ENCODE data around the gene HAX1.

- TF ChIP-seq ZFP30 (CRISPR knock-in tag; IDR thresholded peaks at IDR 0.05) = no peak
- TF ChIP-seq ZNF8 (CRISPR knock-in tag; IDR thresholded peaks at IDR 0.05) = no peak
- TF ChIP-seq OSR1 (CRISPR knock-in tag; IDR thresholded peaks at IDR 0.05) = no peak
- TF ChIP-seq PATZ1 (CRISPR knock-in tag; IDR thresholded peaks at IDR 0.05; ENCODE audit: borderline replicate concordance) = no peak
- no peak for TF ChIP-seq PPARA (CRISPR knock-in tag; IDR thresholded peaks at IDR 0.05; ENCODE audit: borderline replicate concordance)
- TF ChIP-seq RARB (CRISPR knock-in tag; IDR thresholded peaks at IDR 0.05) = no peak
- TF ChIP-seq ZNF70 (CRISPR knock-in tag; IDR thresholded peaks at IDR 0.05) = no peak
- TF ChIP-seq ZNF565 (CRISPR knock-in tag; conservative IDR thresholded peaks at IDR 0.05; ENCODE audit: low read depth) = no peak
- no peak for TF ChIP-seq GLIS3 (CRISPR knock-in tag; IDR thresholded peaks at IDR 0.05)
- TF ChIP-seq ARNTL (CRISPR knock-in tag; IDR thresholded peaks at IDR 0.05; ENCODE audit: borderline replicate concordance, low read depth) = no peak
- no peak for TF ChIP-seq ZFP3 (CRISPR knock-in tag; IDR thresholded peaks at IDR 0.05)
- no peak for TF ChIP-seq CSRNP3 (CRISPR knock-in tag; IDR thresholded peaks at IDR 0.05)
- no peak for TF ChIP-seq CREB5 (CRISPR knock-in tag; IDR thresholded peaks at IDR 0.05; ENCODE audit: low read depth)
- no peak for TF ChIP-seq TOX (CRISPR knock-in tag; IDR thresholded peaks at IDR 0.05; ENCODE audit: borderline replicate concordance)
Measured at GRCh38 chr1:154295408-154296235, 23.2 kb downstream of the HAX1 start.

Data from SK-N-SH treated with all-trans-retinoic acid at 6 μM for 48 hours (cell line).